Heart left ventricle (tissue), 13 donors: ENCODE results near the gene ABCF1.

Source experiments
- POLR2A ChIP-seq, 2 donors: fragments of 450-650 bp; IDR thresholded peaks; one replicate each; pipeline ENCODE4 v1.6.1; 2017; ENCODE audit warnings: antibody characterized with exemption in 2 of 2, mild to moderate bottlenecking in 2 of 2, moderate library complexity in 2 of 2
- TF ChIP-seq, protein P1 (sequence below), 12 donors: fragments of 200-600 bp; sonication (generic) in 4 of 12; IDR thresholded peaks; one replicate each; pipeline versions ENCODE4 v1.5.0 to v1.8.0; 2018 to 2022; ENCODE audit warnings: antibody characterized with exemption in 12 of 12, mild to moderate bottlenecking in 5 of 12
- donor health status: ischemic (EF 13 %, LVEDD 7.1; RV severe dilation, severe dysfunction).
- donor health status: DM: no; HTN: yes; CAD: no.
- donor health status: DM: no; HTN: no; CAD: no.
- donor health status: ischemic (EF 25% LVEDD 6.9; RV normal size, moderate dysfunction).
- donor health status: ischemic (EF 25% LVEDD 5.7; RV mildly dilated, moderate dysfunction).
- donor health status: ischemic (EF 35%, LVEDD 5.7; RV mildly dilated, moderate dysfunction).
- donor health status: nonischemic (EF 11% LVEDD 7.7; RV severe dilation, severe dysfunction).
- donor health status: DM: yes; HTN: yes; CAD: no.
- donor health status: PGD.
- donor health status: ischemic (EF 29% LVEDD 5.4; RV normal size, mild dysfunction).
- donor health status: nonischemic (EF 23%, LVEDD 6.1; RV moderate dilation, normal function).

DNA sequence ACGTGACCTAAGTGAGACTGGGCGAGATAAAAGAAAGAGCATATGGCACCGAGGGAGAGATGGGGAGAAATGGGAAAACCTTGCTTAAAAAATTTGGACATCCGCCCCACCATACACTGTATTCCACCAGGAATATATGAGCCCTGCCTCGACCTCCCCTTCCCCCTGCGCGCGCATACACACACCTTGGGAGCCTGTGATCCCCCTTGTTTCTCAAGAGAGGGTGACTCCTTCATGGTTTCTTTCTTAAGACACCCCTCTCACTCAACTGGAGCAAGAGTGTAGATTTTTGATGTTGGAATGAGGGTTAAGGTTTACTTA is 480 bp downstream of the ABCF1 start:
- TF ChIP-seq, protein P1, sequence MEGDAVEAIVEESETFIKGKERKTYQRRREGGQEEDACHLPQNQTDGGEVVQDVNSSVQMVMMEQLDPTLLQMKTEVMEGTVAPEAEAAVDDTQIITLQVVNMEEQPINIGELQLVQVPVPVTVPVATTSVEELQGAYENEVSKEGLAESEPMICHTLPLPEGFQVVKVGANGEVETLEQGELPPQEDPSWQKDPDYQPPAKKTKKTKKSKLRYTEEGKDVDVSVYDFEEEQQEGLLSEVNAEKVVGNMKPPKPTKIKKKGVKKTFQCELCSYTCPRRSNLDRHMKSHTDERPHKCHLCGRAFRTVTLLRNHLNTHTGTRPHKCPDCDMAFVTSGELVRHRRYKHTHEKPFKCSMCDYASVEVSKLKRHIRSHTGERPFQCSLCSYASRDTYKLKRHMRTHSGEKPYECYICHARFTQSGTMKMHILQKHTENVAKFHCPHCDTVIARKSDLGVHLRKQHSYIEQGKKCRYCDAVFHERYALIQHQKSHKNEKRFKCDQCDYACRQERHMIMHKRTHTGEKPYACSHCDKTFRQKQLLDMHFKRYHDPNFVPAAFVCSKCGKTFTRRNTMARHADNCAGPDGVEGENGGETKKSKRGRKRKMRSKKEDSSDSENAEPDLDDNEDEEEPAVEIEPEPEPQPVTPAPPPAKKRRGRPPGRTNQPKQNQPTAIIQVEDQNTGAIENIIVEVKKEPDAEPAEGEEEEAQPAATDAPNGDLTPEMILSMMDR (IDR thresholded peaks at IDR 0.05), result no peak
- no peak for TF ChIP-seq POLR2A (IDR thresholded peaks at IDR 0.05)
